NAMALWA (cell line): ENCODE results near the gene HPD.
A peak's percentile ranks its signal among the peaks of the same experiment; 100 is the strongest.

Experiments used
- DNase-seq: peaks from one replicate; pipeline ENCODE4 v3.0.0-alpha.2; 2015; ENCODE audit warnings: low spot score

Gene HPD

GRCh38 chr12:121810833-121811433, 47.7 kb downstream of the HPD start:
- DNase-seq: no peak

DNA sequence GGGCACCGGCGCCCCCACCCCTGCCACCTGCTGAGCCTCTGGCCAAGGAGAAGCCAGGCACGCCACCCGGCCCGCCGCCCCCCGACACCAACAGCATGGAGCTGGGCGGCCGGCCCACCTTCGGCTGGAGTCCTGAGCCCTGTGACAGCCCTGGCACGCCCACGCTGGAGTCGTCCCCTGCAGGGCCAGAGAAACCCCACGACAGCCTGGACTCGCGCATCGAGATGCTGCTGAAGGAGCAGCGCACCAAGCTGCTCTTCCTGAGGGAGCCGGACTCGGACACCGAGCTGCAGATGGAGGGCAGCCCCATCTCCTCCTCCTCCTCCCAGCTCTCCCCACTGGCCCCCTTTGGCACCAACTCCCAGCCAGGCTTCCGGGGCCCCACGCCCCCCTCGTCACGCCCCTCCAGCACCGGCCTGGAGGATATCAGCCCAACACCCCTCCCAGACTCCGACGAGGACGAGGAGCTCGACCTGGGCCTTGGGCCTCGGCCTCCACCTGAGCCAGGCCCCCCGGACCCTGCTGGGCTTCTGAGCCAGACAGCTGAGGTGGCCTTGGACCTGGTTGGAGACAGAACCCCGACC, 48.3 kb downstream of the HPD start:
- no peak for DNase-seq

DNA sequence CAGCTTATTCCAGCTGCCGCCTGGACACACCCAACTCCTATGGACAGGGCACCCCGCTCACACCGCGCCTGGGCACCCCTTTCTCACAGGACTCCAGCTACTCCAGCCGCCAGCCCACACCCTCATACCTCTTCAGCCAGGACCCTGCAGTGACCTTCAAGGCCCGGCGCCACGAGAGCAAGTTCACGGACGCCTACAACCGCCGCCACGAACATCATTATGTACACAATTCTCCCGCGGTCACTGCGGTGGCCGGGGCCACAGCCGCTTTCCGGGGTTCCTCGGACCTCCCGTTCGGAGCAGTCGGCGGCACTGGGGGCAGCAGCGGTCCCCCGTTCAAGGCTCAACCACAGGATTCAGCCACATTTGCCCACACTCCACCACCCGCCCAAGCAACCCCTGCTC, 48.9 kb downstream of the HPD start:
- DNase-seq: no peak

GRCh38 chr12:121808623-121809022, 50.0 kb downstream of the HPD start:
- no peak for DNase-seq

GRCh38 chr12:121807642-121808347, 50.9 kb downstream of the HPD start:
- DNase-seq: no peak

GRCh38 chr12:121806546-121807423, 51.9 kb downstream of the HPD start:
- DNase-seq: no peak

DNA sequence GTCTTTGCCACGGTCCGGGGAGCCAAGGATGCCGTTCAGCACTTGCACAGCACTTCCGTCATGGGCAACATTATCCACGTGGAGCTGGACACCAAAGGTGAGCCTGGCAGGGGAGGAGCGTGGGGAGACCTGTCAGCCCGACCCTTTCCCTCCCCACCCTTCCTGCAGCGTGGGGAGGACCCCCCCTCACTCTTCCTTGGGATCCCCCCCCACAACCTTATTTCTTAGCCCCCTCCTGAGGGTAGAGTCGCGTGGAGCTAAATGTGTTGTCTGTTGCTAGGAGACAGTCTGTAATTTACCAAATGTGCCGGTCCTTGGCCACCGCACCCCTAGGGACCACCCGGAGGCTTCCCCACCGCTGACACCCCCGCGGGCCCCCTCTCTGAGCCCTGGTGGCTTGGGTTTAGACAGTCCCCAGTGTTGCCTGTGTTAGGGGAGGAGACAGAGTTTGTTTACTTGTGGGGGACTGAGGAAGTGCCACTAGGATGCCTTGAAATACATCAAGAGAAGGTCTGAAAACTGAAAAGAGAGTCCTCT, 52.6 kb downstream of the HPD start:
- DNase-seq: peak; percentile 76

DNA sequence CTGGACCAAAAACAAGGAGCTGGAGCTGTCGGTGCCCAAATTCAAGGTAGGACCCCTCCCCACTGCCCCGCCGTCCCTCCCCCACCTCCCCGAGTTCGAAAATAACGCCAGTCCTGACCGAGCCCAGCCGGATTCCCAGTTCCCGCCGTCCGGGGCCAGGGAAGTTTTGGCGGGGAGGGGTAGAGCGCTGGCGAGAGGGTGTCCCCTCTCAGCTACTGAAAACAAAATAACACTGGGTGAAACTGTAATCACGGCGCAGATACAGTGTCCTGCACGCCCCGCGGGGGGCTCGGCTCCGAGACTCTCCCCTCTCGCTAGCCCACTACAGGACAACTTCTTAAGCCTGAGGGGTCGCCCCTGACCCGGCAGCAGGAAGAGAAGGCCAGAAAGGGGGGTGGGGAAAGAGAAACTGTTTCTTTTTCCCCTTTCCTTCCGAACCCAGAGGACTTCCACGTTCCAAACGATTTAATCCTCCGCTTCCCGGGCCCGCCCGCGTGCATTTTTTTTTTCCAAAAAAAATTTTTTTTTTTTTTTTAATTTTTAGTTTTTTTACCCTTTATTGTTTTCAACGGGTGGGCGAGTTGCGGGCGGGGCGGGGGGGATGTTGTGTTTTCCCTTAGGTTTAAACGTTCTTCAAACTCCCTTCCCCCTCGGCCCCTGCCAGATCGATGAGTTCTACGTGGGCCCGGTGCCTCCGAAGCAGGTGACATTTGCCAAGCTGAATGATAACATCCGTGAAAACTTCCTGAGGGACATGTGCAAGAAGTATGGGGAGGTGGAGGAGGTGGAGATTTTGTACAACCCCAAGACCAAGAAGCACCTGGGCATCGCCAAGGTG, 53.3 kb downstream of the HPD start:
- DNase-seq: peak; percentile 53

GRCh38 chr12:121804417-121805111, 54.1 kb downstream of the HPD start:
- DNase-seq: peak; percentile 63

- DNase-seq: peak; percentile 60
Measured at GRCh38 chr12:121803861-121804416, 54.7 kb downstream of the HPD start, which contains the start of gene SETD1B. Gene SETD1B (plus strand): TSS chr12:121804009. CDS start chr12:121804738, 729 bp downstream.

DNA sequence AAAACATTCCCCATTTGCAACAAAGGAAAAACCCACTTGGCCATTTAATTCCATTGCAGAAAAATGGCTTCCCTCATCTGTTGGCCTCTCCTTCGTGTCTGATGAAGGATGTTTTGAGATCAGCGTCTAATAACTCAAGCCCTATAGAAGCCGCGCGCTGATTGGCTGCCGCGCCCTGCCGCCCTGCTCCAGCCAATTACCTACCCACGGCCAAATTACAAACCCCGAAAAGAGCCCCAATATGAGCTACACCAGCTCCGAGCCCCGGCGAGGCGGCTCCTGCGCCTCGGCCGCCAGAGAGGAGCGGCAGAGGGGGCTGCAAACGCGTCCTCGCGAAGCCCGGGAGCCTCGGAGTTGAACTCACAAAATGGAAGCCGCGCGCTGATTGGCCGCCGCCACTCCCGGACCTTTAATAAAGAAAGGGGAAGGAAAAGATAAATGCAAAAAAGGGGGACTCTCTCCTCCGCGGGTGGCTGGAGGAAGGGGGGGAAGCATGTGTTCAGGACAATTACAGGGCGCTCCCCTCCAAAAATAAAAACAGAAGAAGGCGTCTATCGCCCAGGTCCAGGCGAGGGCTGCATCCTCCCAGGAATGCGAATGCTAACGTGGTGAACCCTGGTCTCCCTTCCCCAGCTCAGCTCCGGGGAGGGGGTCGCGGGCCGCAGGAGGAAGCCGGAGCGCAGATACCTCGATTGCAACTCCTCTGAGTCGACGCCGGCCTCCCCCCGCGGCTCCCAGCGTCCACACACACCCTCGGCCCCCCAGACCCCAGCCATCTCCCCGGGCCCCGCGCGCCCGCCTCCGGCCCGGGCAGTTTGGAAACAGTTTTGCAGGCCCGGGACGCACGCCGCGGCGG, 55.6 kb downstream of the HPD start:
- DNase-seq: peak; percentile 96

- no peak for DNase-seq
Measured at GRCh38 chr12:121802485-121802842, 56.2 kb downstream of the HPD start.

DNA sequence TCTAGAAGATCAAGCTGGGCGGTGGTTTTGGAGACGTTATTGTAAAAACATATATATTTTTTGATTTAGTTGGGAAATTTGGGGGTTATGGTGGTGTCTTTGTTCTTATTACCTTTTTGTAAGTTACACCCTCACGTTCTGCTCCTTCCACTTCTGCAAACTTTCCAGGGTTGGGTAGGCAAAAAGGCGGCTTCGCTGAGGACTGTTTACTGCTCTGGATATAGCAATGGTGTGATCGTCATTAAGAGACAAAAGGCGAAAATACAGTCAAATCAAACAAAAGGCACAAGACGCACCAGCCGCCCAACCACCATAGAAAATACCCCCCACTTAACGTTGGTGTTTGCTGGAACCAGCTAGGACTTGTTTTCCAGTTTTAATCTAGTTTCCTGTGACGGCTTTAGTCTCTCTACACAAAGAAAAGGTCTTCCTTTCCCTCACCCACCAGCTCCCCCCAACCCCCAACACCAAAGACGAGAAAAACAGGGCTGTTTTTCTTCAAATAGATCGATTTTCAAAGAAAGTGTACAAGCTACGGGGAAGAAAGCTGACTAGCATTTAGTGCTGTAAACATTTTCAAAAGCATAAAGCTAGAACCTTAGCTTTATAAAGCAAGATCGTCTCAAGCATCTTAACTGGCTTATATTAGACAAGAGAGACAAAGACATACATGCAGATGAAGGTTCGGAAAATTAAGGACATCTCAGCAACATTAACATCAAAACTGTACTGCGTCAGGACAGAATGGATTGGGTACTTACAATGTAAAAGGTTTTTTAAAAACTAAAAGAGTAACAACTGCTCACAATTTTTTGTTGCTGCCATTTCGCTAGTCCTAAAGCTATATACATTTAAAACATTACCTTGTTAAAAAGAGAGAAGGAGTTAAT, 56.8 kb downstream of the HPD start:
- peak; percentile 67 for DNase-seq

DNA sequence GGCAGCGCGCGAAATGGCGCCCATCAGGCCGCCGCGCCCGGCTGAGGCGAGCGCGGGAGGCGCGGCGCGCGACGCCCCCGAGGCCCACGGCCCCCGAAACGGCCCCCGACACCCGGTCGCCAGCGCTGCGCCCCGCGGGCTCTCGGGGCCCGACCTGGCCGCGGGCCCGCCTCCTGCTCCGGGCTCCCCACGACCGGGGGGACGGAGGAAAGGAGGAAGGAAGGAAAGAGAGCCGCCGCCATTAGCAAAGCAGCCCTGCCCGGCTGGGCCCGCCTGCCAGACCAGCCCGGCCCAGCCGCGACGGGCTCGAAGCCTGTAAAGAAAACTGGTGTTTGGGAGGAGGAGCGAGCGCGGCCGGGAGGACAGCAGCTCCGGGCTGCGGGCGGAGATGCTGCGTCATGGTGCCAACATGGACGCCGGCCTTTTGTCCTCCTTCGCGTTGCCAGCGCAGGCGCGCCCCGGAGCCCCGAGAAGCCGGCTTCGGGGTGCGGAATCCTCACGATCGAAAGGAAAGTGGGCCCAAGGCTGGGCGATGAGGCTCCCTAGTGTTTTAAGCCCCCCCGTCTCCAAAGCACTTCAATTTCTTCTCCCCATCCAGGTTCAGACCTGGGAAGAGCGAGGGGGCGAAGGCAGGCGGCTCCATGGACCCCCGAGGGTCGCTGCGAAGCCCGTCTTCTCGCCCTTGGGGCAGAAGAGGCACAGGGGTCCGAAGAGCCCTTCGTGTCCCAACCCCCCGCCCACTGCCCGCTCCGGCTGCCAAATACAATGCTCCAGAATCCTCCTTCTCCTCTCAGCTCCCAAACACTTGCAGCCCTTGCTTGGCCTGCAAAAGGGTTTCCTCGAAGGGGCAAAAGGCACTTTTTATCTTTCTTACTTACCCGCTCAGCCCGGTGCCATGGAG, 57.7 kb downstream of the HPD start:
- peak; percentile 69 for DNase-seq

DNA sequence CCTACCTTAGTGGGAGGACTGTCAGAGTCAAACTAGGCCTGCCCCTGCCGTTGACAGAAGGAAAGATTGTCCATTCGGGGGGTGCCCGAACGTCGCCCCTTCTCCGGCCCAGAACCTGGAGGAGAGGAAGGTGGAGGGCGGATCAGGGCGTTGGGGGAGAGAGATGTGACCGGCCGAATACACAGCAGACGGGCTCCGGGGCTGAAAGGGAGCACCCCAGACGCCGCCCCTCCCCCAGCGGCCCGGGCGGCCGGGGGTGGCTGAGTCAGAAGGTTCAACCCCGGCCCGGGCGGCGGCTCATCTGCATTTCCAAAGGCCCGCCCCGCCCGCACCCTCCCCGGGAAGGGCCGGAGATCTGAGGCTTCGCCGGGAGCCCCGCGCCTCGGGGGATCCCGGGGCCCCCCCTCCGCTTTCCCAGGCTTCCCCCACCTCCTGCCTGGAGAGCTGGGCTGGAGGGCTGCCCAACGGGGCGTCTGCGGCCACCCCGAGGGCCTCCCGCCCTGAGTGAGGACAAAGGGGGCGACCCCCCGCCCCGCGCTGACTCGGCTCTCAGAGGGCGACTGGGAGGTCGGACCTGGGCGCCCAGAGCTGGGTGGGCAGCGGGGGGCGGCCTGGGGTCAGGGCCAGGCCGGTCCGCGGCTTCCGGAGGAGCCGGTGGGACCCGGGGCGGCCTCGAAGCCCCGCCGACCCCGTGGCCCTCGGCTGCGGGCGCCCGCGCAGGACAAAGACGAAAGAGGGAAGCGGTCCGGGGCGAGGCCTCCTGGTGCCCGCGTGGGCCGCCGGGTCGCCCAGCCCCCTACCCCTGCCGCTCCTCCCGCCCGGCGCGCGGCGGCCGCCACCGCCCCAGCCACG, 58.6 kb downstream of the HPD start:
- DNase-seq: peak; percentile 67

DNA sequence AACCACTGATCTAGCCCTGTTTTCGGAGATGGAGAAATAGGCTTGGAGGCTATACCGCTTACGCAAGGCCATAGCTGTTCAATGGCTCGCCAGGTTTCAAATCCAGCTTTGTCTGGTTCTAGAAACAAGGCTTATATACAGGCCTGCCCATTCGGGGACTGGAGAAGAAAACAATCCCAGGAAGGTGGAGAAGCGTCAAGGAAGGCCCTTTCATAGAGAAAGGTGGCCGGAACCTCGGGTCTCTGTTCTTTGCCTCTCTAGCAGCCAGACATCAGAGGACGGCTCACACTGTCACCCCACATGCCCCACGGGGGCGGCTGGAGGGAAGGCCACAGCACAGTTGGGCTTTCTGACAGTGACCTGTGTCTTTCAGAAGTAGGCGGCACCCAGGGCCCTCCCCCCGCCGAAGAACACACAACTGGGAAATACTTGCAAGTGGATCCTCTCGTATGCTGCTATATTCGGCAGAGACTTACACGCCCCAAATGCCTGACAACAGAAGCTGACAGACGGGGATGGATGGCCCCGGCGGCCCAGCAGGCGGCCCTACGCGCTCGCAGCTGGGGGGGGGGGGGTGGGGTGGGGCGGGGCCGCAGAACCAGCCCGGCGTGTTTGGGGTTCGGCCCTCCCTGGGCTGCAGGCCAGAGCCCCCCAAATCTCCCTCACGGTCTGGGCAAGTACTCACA, 59.4 kb downstream of the HPD start:
- DNase-seq: peak; percentile 69
